Stimulated activated CD4-positive, alpha-beta T cell treated with anti-CD3 and anti-CD28 coated beads, Interleukin-12 subunit alpha, Interleukin-12 subunit beta, amount 100 ng/mL, for 48 hours (primary cell): ENCODE results near the gene WARS2.

Experiments used
- DNase-seq, 3 donors: peaks; one replicate each; pipeline ENCODE4 v3.0.0-alpha.2; 2020; ENCODE audit warnings: low read depth in 2 of 3, low spot score in 1 of 3

The WARS2 gene

DNA sequence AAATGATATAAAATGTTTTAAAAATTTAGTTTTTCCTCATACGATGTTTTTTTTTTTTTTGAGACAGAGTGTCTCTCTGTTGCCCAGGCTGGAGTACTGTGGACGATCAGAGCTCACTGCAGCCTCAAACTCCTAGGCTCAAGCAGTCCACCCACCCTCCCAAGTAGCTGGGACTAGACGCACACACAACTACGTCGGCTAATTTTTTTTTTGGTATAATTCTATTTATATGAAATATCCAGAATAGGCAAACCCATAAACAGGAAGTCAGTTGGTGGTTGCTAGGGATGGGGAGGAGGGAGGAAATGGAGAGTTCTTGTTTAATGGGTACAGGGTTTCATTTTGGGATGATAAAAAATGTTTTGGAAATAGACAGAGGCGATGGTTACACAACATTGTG, 56.5 kb downstream of the WARS2 start:
- no peak for DNase-seq

DNA sequence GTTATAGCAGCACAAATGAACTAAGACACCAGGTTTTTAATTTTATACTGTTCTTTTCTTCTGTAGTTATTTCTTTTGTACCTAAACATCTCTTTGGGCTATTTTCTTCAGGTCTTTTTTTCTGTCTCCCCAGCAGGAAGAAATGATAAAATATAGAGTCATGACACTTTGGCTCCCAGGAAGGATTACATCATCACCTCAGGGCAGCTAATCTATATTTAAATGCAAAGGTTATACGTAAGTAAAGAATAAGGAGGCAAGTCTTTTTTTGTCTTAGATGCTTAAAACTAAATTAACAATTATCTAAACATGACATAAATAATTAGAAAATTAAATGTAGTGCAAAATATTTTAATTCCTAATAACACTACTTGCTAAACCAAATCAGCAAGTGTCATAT, 57.0 kb downstream of the WARS2 start:
- no peak for DNase-seq

DNA sequence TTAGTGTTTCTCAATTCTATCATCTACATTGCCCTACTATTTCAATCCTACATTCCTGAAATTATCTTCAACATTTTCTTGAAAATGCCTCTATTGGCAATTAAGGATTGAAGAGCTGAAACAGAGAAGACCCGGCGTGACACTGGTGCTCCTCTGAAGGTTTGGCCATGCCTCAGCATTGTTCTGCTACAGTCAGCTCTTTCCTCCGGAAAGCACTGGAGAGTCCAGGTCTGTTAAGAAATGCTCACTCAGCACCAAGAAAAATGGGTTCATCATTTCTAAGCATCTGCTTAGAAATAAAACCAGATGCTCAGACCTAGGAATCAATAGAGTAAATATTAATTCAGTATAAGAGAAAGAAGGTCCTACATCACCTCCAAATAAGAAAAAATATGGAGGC, 58.8 kb downstream of the WARS2 start:
- DNase-seq: no peak

DNA sequence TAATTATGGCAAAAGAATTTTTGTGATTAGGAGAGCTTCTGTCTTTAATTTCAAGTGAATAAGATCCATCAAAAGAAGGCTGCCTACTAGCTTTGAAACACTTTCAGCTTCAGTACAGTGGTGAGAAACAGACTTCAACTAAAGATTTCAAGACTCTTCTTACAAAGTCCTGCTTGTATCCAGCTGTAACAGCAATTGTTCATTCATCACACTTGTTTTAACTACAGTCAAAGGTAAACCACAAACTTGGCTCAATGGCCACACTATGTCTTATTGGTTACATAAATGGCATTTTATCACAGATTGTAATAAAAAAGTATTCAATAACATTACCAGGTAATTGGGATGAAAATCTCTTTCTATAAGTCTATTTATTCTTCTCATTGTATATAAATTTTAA, 59.2 kb downstream of the WARS2 start:
- DNase-seq: no peak

- no peak for DNase-seq
Measured at GRCh38 chr1:119080586-119080985, 59.9 kb downstream of the WARS2 start.

DNA sequence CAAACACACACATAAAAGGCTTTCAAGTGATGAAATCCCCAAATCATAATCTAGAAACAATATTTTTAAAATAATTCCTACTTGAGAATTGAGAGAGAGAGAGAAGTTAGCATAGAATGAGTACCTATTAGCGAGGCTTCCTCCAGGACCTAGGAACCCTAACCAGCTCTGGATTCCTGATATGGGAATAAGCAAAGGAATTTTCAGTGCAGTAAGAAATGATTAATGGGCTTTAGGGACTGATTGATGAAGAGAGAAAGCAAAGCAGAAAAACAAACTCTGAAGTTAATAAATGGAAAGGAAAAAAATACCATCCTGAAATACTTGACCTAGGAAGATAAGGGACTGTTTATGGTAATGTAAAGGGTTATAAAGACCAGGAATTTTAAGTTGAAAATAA, 60.6 kb downstream of the WARS2 start:
- DNase-seq: no peak

GRCh38 chr1:119075614-119076013, 64.8 kb downstream of the WARS2 start:
- DNase-seq: no peak

GRCh38 chr1:119071321-119071720, 69.1 kb downstream of the WARS2 start:
- DNase-seq: no peak

- no peak for DNase-seq
Measured at GRCh38 chr1:119069682-119070081, 70.8 kb downstream of the WARS2 start.

- DNase-seq: no peak
Measured at GRCh38 chr1:119068427-119068826, 72.0 kb downstream of the WARS2 start.

DNA sequence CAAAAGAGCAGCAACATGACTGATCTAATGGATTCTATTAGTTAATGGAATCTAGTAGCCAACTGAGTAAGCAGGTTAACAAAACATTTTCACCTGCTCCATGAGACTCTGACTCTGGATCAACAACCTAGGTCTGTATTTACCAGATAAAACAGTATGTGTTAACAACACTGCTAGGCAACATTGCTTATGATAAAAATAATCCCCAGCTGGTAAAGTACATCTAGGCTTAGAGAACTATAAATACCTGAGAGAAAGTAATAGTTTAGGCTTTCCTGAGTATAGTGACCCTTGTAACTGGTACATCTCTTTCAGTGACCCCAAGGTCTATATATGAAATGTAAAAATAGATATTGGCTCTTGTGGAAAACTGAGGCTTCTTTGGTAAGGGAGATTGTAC, 78.8 kb downstream of the WARS2 start:
- DNase-seq: no peak

- DNase-seq: no peak
Measured at GRCh38 chr1:119055568-119055967, 84.9 kb downstream of the WARS2 start.

DNA sequence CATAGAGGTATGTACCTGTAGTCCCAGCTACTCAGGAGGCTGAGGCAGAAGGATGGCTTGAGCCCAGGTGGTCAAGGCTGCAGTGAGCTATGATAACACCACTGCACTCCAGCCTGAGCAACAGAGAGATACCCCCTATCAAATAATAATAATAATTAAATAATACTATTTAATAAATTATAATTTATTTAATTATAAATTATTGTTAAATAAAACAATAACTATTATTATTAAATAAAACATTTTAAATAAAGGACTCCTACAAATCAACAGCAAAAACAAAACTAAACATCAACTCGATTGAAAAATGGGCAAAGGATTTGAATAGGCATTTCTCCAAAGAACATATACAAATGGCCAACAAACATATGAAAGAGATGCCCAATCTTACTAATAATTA, 86.5 kb downstream of the WARS2 start:
- DNase-seq: no peak

DNA sequence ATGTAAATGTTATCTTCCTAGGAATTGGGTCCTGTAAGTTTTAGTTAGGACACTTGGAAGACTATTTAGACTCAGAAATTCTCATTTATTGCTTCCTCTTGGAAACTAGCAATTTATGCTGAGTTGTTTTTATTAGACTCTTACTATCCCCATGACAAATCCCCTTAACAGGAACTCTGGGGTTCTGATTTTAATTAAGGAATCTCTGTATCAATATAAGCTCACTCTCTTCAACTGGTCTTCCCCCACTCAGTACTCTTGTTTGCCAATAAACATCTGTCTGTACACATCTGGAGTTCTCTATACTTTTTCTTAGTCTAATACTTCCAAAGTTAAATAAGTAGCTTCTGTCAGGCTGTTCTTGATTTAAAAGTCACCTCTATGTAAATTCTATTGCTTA, 88.2 kb downstream of the WARS2 start:
- DNase-seq: no peak

- DNase-seq: no peak
Measured at GRCh38 chr1:119048624-119049404, 91.6 kb downstream of the WARS2 start.

GRCh38 chr1:119046785-119047438, 93.5 kb downstream of the WARS2 start:
- no peak for DNase-seq

- DNase-seq: no peak
Measured at GRCh38 chr1:119046429-119046784, 94.0 kb downstream of the WARS2 start.

DNA sequence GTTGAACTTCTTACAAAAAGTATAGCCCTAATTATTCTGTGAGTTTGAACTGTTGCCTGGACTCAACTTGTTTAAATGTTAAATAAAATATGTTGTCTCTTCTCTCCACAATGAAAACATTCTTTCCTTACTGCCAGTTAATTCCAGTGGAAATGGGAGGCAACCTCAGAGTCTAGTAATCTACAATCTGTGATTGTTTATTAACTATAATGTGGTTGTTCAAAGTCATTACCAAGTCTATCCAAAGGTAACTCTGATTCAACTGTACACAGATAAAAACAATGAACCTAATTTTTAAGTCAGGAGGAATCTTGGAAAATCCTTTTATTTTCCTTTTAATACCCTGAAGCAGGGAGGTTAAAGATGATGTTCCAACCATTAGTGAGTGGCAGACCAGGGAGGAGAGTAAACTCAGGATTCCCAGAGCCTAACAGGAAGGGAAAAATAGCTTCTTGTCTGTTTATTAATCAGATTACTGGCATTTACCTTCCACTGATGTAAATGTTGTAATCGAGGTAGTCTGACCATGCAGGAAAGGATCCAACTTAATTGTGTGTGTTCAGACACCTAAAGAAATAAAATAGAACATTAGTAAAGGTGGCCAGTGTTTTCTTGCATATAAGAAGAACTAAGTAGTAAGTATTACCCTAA, 95.2 kb downstream of the WARS2 start:
- no peak for DNase-seq

DNA sequence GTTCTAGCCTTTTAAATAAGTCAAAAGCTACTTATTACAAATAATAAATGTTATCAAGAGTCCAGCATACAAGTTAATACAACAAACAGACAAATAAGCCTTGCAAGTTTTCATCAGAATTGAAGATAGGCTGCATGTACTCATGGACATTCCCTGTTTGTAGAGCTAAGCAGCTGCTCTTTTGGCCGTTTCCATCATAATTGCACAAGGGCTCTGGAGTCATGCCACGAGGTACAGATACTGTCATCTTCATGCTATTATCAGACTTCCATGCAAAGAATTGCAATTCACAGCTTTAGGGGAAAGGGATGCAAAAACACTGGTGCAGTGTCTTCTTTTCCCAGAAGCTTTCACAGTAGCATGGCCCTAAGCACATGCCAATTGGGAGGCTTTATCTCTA, 99.5 kb downstream of the WARS2 start:
- no peak for DNase-seq

DNA sequence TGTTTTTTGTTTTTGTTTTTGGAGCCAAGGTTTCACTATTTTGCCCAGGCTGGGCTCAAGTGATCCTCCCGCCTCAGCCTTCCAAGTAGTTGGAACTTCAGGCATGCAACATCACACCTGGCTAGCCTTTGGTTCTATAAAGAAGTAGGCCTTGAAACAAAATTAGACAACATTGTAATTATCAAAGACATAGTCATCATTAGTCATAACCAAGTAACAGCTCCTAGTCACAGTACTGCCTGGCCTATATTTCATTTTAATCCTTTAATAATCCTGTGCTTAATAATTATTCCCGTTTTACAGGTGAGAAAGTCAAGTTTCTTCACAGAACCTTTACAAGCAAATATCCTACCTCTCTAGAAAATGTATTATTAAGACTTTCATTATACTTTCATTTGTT, 100.0 kb downstream of the WARS2 start:
- DNase-seq: no peak

DNA sequence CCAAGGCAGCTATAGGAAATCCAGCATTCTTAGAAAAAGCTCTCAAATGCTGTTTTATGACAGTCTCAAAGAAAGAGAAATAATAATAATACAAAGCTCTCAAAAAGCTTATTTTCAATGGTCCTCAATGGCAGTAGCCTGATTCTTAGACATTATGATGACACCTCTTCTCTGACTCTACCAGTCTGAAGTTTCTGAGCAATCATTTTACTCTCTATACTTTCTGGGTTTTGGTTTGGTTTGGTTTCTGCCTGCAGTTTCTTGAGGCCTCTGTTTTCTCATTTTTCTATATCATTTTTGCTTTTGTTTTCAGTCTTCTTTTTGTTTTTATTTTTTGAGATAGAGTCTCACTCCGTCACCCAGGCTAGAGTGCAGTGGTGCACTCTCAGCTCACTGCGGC, 102.1 kb downstream of the WARS2 start:
- no peak for DNase-seq

- DNase-seq: no peak
Measured at GRCh38 chr1:119034359-119034758, 106.1 kb downstream of the WARS2 start.

- DNase-seq: no peak
Measured at GRCh38 chr1:119032986-119033385, 107.5 kb downstream of the WARS2 start.
